ENCODE measurements around the gene LSM4. TPM values are rescaled to one million over a fixed set of nuclear protein-coding genes. Genes with fewer than 3 reads are reported as not detected.

The LSM4 gene
- total and polyA plus RNA-seq, 2 of the 13 experiments (the other 11 are each of a cell fraction or from before 2014, with no cell fraction given) = 65.8 to 166 TPM

- TF ChIP-seq TERF1 (CRISPR knock-in tag; IDR thresholded peaks at IDR 0.05) (no peak), ZNF17 (CRISPR knock-in tag; IDR thresholded peaks at IDR 0.05) (no peak), YEATS2 (CRISPR knock-in tag; IDR thresholded peaks at IDR 0.05; ENCODE audit: borderline replicate concordance) (no peak), ZBTB38 (CRISPR knock-in tag; IDR thresholded peaks at IDR 0.05) (no peak), FOXK2 (IDR thresholded peaks at IDR 0.05) (no peak), GZF1 (CRISPR knock-in tag; IDR thresholded peaks at IDR 0.05) (no peak), NR0B2 (CRISPR knock-in tag; IDR thresholded peaks at IDR 0.05) (no peak), ZBTB25 (CRISPR knock-in tag; IDR thresholded peaks at IDR 0.05) (no peak), NONO (IDR thresholded peaks at IDR 0.05) (no peak), NONO (CRISPR knock-in tag; conservative IDR thresholded peaks at IDR 0.05) (no peak), TCF12 (IDR thresholded peaks at IDR 0.05) (no peak), TCF12 (CRISPR knock-in tag; IDR thresholded peaks at IDR 0.05) (no peak), FLYWCH1 (CRISPR knock-in tag; IDR thresholded peaks at IDR 0.05) (no peak), SAP130 (CRISPR knock-in tag; IDR thresholded peaks at IDR 0.05; ENCODE audit: low read depth) (peak; percentile 53; the same call in 1 of the 2 replicates), SKI (IDR thresholded peaks at IDR 0.05; ENCODE audit: partially characterized antibody) (no peak), ZNF768 (CRISPR knock-in tag; IDR thresholded peaks at IDR 0.05) (no peak), ZNF816 (CRISPR knock-in tag; IDR thresholded peaks at IDR 0.05; ENCODE audit: borderline replicate concordance) (no peak), ZNF780A (CRISPR knock-in tag; IDR thresholded peaks at IDR 0.05) (no peak), FOXP1 (IDR thresholded peaks at IDR 0.05) (no peak), FOXP1 (CRISPR knock-in tag; IDR thresholded peaks at IDR 0.05) (no peak), PRMT3 (CRISPR knock-in tag; IDR thresholded peaks at IDR 0.05; ENCODE audit: borderline replicate concordance, low read depth) (no peak), ZNF530 (CRISPR knock-in tag; IDR thresholded peaks at IDR 0.05; ENCODE audit: low read depth) (no peak), NFYC (CRISPR knock-in tag; IDR thresholded peaks at IDR 0.05) (no peak), CERS6 (CRISPR knock-in tag; IDR thresholded peaks at IDR 0.05) (no peak), DR1 (CRISPR knock-in tag; IDR thresholded peaks at IDR 0.05) (no peak), ELF3 (CRISPR knock-in tag; IDR thresholded peaks at IDR 0.05) (no peak), KAT8 (CRISPR knock-in tag; IDR thresholded peaks at IDR 0.05) (peak; percentile 27; the same call in 1 of the 2 replicates), ZNF569 (CRISPR knock-in tag; IDR thresholded peaks at IDR 0.05; ENCODE audit: borderline replicate concordance) (no peak), GLI4 (CRISPR knock-in tag; IDR thresholded peaks at IDR 0.05; ENCODE audit: borderline replicate concordance) (no peak), MYC (CRISPR knock-in tag; IDR thresholded peaks at IDR 0.05; ENCODE audit: borderline replicate concordance) (no peak), ZNF597 (CRISPR knock-in tag; IDR thresholded peaks at IDR 0.05) (no peak)
Observed at GRCh38 chr19:18322318-18322758, 538 bp downstream of the LSM4 start (continued).
